Measurements from ENCODE around the gene CLCF1.

GRCh38 chr11:67390947-67391303, 17.5 kb upstream of the CLCF1 start:
- TF ChIP-seq, protein P1, sequence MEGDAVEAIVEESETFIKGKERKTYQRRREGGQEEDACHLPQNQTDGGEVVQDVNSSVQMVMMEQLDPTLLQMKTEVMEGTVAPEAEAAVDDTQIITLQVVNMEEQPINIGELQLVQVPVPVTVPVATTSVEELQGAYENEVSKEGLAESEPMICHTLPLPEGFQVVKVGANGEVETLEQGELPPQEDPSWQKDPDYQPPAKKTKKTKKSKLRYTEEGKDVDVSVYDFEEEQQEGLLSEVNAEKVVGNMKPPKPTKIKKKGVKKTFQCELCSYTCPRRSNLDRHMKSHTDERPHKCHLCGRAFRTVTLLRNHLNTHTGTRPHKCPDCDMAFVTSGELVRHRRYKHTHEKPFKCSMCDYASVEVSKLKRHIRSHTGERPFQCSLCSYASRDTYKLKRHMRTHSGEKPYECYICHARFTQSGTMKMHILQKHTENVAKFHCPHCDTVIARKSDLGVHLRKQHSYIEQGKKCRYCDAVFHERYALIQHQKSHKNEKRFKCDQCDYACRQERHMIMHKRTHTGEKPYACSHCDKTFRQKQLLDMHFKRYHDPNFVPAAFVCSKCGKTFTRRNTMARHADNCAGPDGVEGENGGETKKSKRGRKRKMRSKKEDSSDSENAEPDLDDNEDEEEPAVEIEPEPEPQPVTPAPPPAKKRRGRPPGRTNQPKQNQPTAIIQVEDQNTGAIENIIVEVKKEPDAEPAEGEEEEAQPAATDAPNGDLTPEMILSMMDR (IDR thresholded peaks at IDR 0.05): no peak
- no peak for TF ChIP-seq POLR2A (IDR thresholded peaks at IDR 0.05)
- TF ChIP-seq POLR2AphosphoS5 (IDR thresholded peaks at IDR 0.05): no peak
